Thoracic aorta (tissue), 2 donors: ENCODE results near the gene ZNFX1. TPM values are rescaled to one million over a fixed set of nuclear protein-coding genes. Genes with fewer than 3 reads are reported as not detected.

Source experiments
- ATAC-seq: fragments of 150-250 bp; one replicate; pipeline ENCODE4 v1.8.0; 2017; ENCODE audit warnings: low read depth; ENCODE audit not compliant: insufficient number of reproducible peaks, low FRiP score
- DNase-seq: peaks from one replicate; pipeline ENCODE4 v3.0.0-alpha.2; 2020; ENCODE audit warnings: low spot score
- H3K27ac ChIP-seq, 2 donors: fragments of 200-600 bp; sonication (generic); 1 replicate in 1 of 2; 2 replicates in 1 of 2; pipeline ENCODE4 v1.5.1; 2016; ENCODE audit warnings: mild to moderate bottlenecking in 2 of 2, moderate library complexity in 2 of 2
- H3K27me3 ChIP-seq: fragments of 200-600 bp; sonication (generic); replicated peaks from 2 replicates; pipeline ENCODE4 v1.6.0; 2016; ENCODE audit warnings: mild to moderate bottlenecking; ENCODE audit not compliant: insufficient read depth
- H3K36me3 ChIP-seq: fragments of 200-600 bp; sonication (generic); one replicate; pipeline ENCODE4 v1.5.1; 2016
- H3K4me1 ChIP-seq, 2 donors: fragments of 200-600 bp; sonication (generic); 1 replicate in 1 of 2; 2 replicates in 1 of 2; pipeline versions ENCODE4 v1.5.1 to v1.6.0; 2016; ENCODE audit warnings: low read depth in 2 of 2, mild to moderate bottlenecking in 1 of 2; ENCODE audit not compliant: control insufficient read depth in 1 of 2
- H3K4me3 ChIP-seq: fragments of 200-600 bp; sonication (generic); 2 replicates; pipeline ENCODE4 v1.5.1; 2016; ENCODE audit warnings: mild to moderate bottlenecking
- H3K9me3 ChIP-seq: fragments of 200-600 bp; sonication (generic); 2 replicates; pipeline ENCODE4 v1.5.1; 2016
- total RNA-seq, 2 donors: library from RNA; depleted of rRNA; stranded (reverse); fragments of >200 nt; gene quantifications; one replicate each; pipeline versions ENCODE4 v1.1.0 to v1.2.3, GENCODE V29; 2016
- TF ChIP-seq, protein P1 (sequence below): fragments of 200-600 bp; sonication (generic); IDR thresholded peaks from one replicate; pipeline ENCODE4 v1.5.1; 2019; ENCODE audit warnings: antibody characterized with exemption

The ZNFX1 gene
- total RNA-seq, 2 donors from 2014 or later: 65.3 to 74.7 TPM

DNA sequence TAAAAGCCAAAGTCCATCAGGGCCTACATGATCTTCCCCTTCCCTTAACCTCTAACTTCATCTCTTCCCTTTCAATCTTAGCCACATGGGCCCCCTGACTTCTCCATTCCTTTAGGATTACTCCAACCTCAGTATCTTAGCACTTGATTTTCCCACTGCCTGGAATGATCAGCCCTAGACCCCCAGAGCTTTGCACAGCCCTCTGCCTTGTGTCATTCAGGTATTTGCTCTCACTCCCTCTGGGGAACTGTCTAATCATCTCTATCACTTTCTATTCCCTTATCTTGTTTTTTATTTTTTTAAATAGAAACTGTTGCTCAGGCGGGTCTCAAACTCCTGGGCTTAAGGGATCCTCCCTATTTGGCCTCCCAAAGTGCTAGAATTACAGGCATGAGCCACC lies 13.3 kb upstream of the ZNFX1 start:
- ATAC-seq: no peak

GRCh38 chr20:49290608-49291191 lies 12.8 kb upstream of the ZNFX1 start:
- ATAC-seq (no peak), DNase-seq (no peak)
- no peak overlapping the region for H3K27ac ChIP-seq
- TF ChIP-seq, protein P1, sequence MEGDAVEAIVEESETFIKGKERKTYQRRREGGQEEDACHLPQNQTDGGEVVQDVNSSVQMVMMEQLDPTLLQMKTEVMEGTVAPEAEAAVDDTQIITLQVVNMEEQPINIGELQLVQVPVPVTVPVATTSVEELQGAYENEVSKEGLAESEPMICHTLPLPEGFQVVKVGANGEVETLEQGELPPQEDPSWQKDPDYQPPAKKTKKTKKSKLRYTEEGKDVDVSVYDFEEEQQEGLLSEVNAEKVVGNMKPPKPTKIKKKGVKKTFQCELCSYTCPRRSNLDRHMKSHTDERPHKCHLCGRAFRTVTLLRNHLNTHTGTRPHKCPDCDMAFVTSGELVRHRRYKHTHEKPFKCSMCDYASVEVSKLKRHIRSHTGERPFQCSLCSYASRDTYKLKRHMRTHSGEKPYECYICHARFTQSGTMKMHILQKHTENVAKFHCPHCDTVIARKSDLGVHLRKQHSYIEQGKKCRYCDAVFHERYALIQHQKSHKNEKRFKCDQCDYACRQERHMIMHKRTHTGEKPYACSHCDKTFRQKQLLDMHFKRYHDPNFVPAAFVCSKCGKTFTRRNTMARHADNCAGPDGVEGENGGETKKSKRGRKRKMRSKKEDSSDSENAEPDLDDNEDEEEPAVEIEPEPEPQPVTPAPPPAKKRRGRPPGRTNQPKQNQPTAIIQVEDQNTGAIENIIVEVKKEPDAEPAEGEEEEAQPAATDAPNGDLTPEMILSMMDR: no peak
- no peak overlapping the region for H3K4me3 ChIP-seq
- H3K9me3 ChIP-seq: peaks cover 15% of the 10 kb centered on the region
- peaks cover 0 to 7% of the 10 kb centered on the region in 2 donors for H3K4me1 ChIP-seq
- peaks cover 52% of the 10 kb centered on the region for H3K36me3 ChIP-seq
- no peaks in the 10 kb centered on the region for H3K27me3 ChIP-seq

More for the DNA sequence above, 13.3 kb upstream of the ZNFX1 start:
- no peaks in the 10 kb centered on the region for H3K27me3 ChIP-seq
- peaks cover 50% of the 10 kb centered on the region for H3K36me3 ChIP-seq
- no peak overlapping the region for H3K4me3 ChIP-seq
- H3K4me1 ChIP-seq: peaks cover 0 to 7% of the 10 kb centered on the region in 2 donors
- no peak overlapping the region for H3K27ac ChIP-seq
- TF ChIP-seq, protein P1: no peak
- H3K9me3 ChIP-seq: peaks cover 10% of the 10 kb centered on the region
- no peak for DNase-seq

- H3K9me3 ChIP-seq: peaks cover 15% of the 10 kb centered on the region
- peaks cover 65% of the 10 kb centered on the region for H3K36me3 ChIP-seq
- no peak overlapping the region for H3K4me3 ChIP-seq
- TF ChIP-seq, protein P1: no peak
- DNase-seq: no peak
- H3K27ac ChIP-seq: no peak overlapping the region
- ATAC-seq: no peak
- H3K27me3 ChIP-seq: no peaks in the 10 kb centered on the region
- peaks cover 0 to 7% of the 10 kb centered on the region in 2 donors for H3K4me1 ChIP-seq
These were observed 11.2 kb upstream of the ZNFX1 start for GRCh38 chr20:49288784-49289696.

GRCh38 chr20:49288250-49288751 lies 10.4 kb upstream of the ZNFX1 start:
- H3K9me3 ChIP-seq: peaks cover 15% of the 10 kb centered on the region

More at GRCh38 chr20:49288250-49288751, 10.4 kb upstream of the ZNFX1 start:
- Histone ChIP-seq H3K27me3 (no peaks in the 10 kb centered on the region), H3K36me3 (peaks cover 71% of the 10 kb centered on the region), H3K27ac (no peak overlapping the region), H3K4me3 (no peak overlapping the region), H3K4me1 (peaks cover 0 to 10% of the 10 kb centered on the region in 2 donors)
- ATAC-seq (no peak), DNase-seq (no peak)
- TF ChIP-seq, protein P1: no peak
